Upper lobe of left lung (tissue), 6 donors: ENCODE data around the gene STAB2. TPM values are rescaled to one million over a fixed set of nuclear protein-coding genes. Genes with fewer than 3 reads are reported as not detected.

Source experiments
- ATAC-seq, 2 donors: fragments of 200-7000 bp; cut with Tn5 transposase; one replicate each; pipeline ENCODE4 v1.9.1; 2022; ENCODE audit warnings: mild to moderate bottlenecking in 2 of 2, moderate library complexity in 2 of 2; ENCODE audit not compliant: low FRiP score in 2 of 2
- DNase-seq, 2 donors: peaks; one replicate each; pipeline ENCODE4 v3.0.0-alpha.2; 2019 to 2020
- H3K27ac ChIP-seq, 4 donors: fragments of 200-600 bp; sonication (generic); one replicate each; pipeline ENCODE4 v1.5.1; 2016 to 2019
- H3K27me3 ChIP-seq, 4 donors: fragments of 200-600 bp; sonication (generic); one replicate each; pipeline ENCODE4 v1.5.1; 2017 to 2019
- H3K36me3 ChIP-seq, 4 donors: fragments of 200-600 bp; sonication (generic); one replicate each; pipeline ENCODE4 v1.5.1; 2016 to 2019
- H3K4me1 ChIP-seq, 4 donors: fragments of 200-600 bp; sonication (generic); one replicate each; pipeline ENCODE4 v1.5.1; 2018 to 2019
- H3K4me3 ChIP-seq, 4 donors: fragments of 200-600 bp; sonication (generic); one replicate each; pipeline ENCODE4 v1.5.1; 2017 to 2019; ENCODE audit warnings: mild to moderate bottlenecking in 2 of 4, moderate library complexity in 1 of 4
- H3K9me3 ChIP-seq, 4 donors: fragments of 200-600 bp; sonication (generic); one replicate each; pipeline ENCODE4 v1.5.1; 2018 to 2019
- EP300 ChIP-seq, 4 donors: sonication (generic); formaldehyde crosslinking; IDR thresholded peaks; one replicate each; pipeline ENCODE4 v1.5.1; 2017; ENCODE audit warnings: antibody characterized with exemption in 4 of 4, control low read depth in 2 of 4
- POLR2A ChIP-seq, 4 donors: fragments of 450-650 bp; IDR thresholded peaks; one replicate each; pipeline ENCODE4 v1.5.1; 2016 to 2017; ENCODE audit warnings: antibody characterized with exemption in 4 of 4, mild to moderate bottlenecking in 2 of 4
- POLR2AphosphoS5 ChIP-seq, 2 donors: sonication (generic); formaldehyde crosslinking; IDR thresholded peaks; one replicate each; pipeline ENCODE4 v1.5.1; 2017; ENCODE audit warnings: antibody characterized with exemption in 2 of 2
- WGBS, 2 donors: methylation state at CpG; one replicate each; pipeline ENCODE4 v1.1.5; 2017 to 2018; 5-methylcytosine and 5-hydroxymethylcytosine counted together
- total RNA-seq, 6 donors: library from RNA; depleted of rRNA in 4 of 6; stranded (reverse); fragments of >200 nt in 4 of 6; gene quantifications; one replicate each; pipeline versions ENCODE4 v1.1.0 to v1.2.1, GENCODE V29; 2016 to 2021
- TF ChIP-seq, protein P1 (sequence below), 6 experiments: fragments of 450-650 bp in 4 of 6; fragments of 200-600 bp in 2 of 6; sonication (generic) in 2 of 6; IDR thresholded peaks; one replicate each; pipeline ENCODE4 v1.5.1; 2016 to 2019; ENCODE audit warnings: antibody characterized with exemption in 6 of 6
- donor health status: DM: no; HTN: no; CAD: no; lungs with moderate emphysema.
- donor health status: DM: no; HTN: yes; CAD: no; lungs with severe emphysema.

The STAB2 gene
- total RNA-seq, 6 donors from 2014 or later = 0.10 to 2.4 (median 0.22) TPM; not detected in 1

DNA sequence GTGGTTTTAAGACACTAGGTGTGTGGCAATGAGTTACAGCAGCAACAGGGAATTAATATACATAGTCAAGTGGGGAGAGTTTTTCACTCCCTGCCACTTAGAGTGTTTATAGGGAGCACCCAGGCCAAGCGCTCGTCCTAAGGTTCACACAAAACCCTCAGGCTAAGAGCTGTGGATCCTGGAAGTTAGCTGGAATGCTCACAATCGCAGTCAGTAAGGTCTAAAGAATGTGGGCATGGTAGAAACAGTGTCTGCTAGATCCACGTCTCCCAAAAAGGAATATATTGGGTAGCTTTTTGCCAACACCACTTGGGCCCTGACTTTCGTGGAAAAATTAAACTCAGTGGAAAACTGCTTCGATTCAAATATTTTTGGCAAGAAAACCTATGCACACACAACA is 36.6 kb downstream of the STAB2 start:
- ATAC-seq (no peak), DNase-seq (no peak)
- TF ChIP-seq POLR2AphosphoS5 (IDR thresholded peaks at IDR 0.05) = no peak
- TF ChIP-seq, protein P1, sequence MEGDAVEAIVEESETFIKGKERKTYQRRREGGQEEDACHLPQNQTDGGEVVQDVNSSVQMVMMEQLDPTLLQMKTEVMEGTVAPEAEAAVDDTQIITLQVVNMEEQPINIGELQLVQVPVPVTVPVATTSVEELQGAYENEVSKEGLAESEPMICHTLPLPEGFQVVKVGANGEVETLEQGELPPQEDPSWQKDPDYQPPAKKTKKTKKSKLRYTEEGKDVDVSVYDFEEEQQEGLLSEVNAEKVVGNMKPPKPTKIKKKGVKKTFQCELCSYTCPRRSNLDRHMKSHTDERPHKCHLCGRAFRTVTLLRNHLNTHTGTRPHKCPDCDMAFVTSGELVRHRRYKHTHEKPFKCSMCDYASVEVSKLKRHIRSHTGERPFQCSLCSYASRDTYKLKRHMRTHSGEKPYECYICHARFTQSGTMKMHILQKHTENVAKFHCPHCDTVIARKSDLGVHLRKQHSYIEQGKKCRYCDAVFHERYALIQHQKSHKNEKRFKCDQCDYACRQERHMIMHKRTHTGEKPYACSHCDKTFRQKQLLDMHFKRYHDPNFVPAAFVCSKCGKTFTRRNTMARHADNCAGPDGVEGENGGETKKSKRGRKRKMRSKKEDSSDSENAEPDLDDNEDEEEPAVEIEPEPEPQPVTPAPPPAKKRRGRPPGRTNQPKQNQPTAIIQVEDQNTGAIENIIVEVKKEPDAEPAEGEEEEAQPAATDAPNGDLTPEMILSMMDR (IDR thresholded peaks at IDR 0.05) = no peak
- TF ChIP-seq EP300 (IDR thresholded peaks at IDR 0.05) = no peak
- TF ChIP-seq POLR2A (IDR thresholded peaks at IDR 0.05) = no peak
- Histone ChIP-seq H3K4me3 (no peak overlapping the region), H3K9me3 (no peaks in the 10 kb centered on the region), H3K36me3 (no peaks in the 10 kb centered on the region), H3K4me1 (no peaks in the 10 kb centered on the region), H3K27ac (no peak overlapping the region), H3K27me3 (no peaks in the 10 kb centered on the region)
- 84% methylated on average over 6 of the region's 6 CpGs for WGBS, 2 donors

DNA sequence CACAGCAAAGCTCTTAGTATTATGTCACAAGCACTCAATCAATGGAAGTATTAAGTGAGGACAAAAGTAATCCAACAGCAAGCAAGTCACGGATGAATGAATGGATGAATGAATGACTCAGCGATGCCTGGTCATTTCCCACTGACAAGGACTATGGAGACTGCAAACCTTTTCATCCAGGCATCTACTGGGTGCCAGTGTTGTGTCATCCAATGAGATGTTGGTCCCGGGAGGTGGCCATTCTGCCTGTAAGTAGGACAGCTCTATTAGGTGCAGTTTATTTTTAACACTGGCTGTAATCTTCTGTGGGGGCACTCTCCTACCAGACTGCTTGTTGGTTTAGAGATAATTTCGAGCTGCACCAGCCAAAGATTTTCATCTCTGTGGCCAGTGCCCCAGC is 39.4 kb downstream of the STAB2 start:
- Histone ChIP-seq H3K4me3 (no peak overlapping the region), H3K4me1 (no peaks in the 10 kb centered on the region), H3K36me3 (no peaks in the 10 kb centered on the region), H3K27me3 (no peaks in the 10 kb centered on the region), H3K9me3 (no peaks in the 10 kb centered on the region), H3K27ac (no peak overlapping the region)
- DNase-seq (no peak), ATAC-seq (peak; percentile 38 to 78)
- TF ChIP-seq POLR2A (IDR thresholded peaks at IDR 0.05) = no peak
- TF ChIP-seq, protein P1 (IDR thresholded peaks at IDR 0.05) = peak in 1 of 6 experiments; percentile 22
- 32 to 76% methylated on average over 4 of the region's 4 CpGs for WGBS, 2 donors

DNA sequence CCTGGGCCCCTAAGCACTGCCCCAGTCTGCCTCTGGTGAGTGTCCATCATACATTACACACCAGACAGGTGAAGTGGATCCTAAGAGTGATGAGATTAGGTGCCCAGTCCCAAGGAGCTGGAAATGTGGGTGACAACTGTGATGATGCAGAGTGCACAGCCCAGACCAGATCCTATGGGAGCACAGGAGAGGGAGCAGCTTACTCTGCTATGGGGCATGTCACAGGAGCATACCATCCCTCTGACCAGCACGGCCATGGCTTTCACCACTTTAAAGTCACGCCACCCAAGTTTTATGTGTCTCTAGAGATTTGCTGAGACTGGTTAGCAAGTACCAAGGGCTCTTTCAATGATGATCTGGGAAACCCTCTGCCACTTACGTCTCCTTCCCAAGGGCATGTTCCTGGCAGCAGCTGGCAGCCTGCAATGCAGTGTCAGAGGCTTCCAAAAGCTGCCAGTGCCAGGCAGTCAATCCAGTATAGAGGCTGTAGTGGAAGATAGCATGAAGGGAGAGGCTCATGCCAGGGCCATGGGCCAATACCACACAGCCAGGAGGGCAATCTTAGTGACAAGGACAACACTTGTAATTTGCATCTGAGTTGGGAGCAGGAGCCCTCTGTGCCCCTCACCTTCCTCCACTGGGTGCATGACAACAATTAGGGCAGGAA is 40.2 kb downstream of the STAB2 start:
- 67 to 85% methylated on average over 1 to 3 of the region's 3 CpGs for WGBS, 2 donors
- peaks cover 0 to 2% (median under 1%) of the 10 kb centered on the region in 4 donors for H3K9me3 ChIP-seq
- no peak for TF ChIP-seq EP300 (IDR thresholded peaks at IDR 0.05)
- TF ChIP-seq POLR2A (IDR thresholded peaks at IDR 0.05) = no peak
- no peak for TF ChIP-seq POLR2AphosphoS5 (IDR thresholded peaks at IDR 0.05)
- TF ChIP-seq, protein P1 (IDR thresholded peaks at IDR 0.05) = no peak
- no peak overlapping the region for H3K4me3 ChIP-seq
- DNase-seq = no peak
- H3K27ac ChIP-seq = no peak overlapping the region
- no peaks in the 10 kb centered on the region for H3K4me1 ChIP-seq
- H3K27me3 ChIP-seq = no peaks in the 10 kb centered on the region
- ATAC-seq = peak in 1 of 2 donors; percentile 18
- no peaks in the 10 kb centered on the region for H3K36me3 ChIP-seq

DNA sequence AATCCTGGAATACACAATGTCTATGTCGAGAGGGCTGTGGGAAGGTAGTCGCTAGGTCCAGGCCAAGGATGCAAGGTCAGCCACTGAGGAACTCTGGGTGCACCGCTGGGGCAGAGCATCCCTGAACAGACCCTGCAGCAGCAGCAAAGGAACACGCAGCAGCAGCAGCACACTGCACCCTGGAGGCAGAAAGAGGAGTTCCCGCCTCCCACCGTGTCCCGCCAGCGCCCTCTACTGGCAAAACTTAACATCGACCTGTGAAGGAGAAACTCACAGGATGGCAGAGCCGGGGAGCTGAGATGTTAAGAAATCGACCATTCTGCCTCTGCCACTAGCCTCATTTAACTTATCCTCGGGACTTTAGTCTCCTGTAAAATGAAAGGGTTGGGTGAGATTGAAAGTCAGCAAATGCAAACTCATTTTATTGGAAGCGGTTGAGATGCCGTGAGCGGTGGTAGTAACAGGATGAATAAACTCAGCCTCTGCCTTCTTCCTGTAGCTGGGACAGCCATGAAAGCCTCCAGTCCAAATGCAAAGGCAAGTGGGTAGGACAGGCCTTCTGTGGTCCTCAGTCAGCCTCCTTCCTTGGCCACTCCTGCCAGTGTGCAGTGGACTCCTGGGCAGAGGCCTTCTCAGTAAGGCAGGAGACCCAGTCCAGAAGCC is 45.6 kb downstream of the STAB2 start:
- WGBS, 2 donors = 49 to 55% methylated on average over 12 to 15 of the region's 15 CpGs
- Histone ChIP-seq H3K9me3 (peaks cover 0 to 5% (median 2%) of the 10 kb centered on the region in 4 donors), H3K27ac (no peak overlapping the region), H3K4me1 (no peaks in the 10 kb centered on the region), H3K4me3 (no peak overlapping the region), H3K27me3 (no peaks in the 10 kb centered on the region), H3K36me3 (no peaks in the 10 kb centered on the region)
- DNase-seq (peak in 1 of 2 donors; percentile 41), ATAC-seq (peak in 1 of 2 donors; percentile 45)
- TF ChIP-seq EP300 (IDR thresholded peaks at IDR 0.05) (no peak), POLR2AphosphoS5 (IDR thresholded peaks at IDR 0.05) (no peak), POLR2A (IDR thresholded peaks at IDR 0.05) (no peak)
- TF ChIP-seq, protein P1 (IDR thresholded peaks at IDR 0.05) = peak in 4 of 6 experiments; percentile 29 to 57 (median 49)
